ENCODE measurements around the gene ONECUT3. TPM values are rescaled to one million over a fixed set of nuclear protein-coding genes. Genes with fewer than 3 reads are reported as not detected.

ONECUT3 gene
- total RNA-seq, 4 donors from 2014 or later = 0.04 TPM; not detected in 3

GRCh38 chr19:1768918-1769644 lies 15.8 kb downstream of the ONECUT3 start:
- peaks cover 0 to 29% (median 0%) of the 10 kb centered on the region in 3 donors for H3K9me3 ChIP-seq
- no peak overlapping the region for H3K4me3 ChIP-seq
- H3K27me3 ChIP-seq = peaks cover 98% of the 10 kb centered on the region
- TF ChIP-seq POLR2A (IDR thresholded peaks at IDR 0.05) = no peak
- TF ChIP-seq EP300 (IDR thresholded peaks at IDR 0.05) = no peak
- no peak for TF ChIP-seq POLR2AphosphoS5 (IDR thresholded peaks at IDR 0.05)
- TF ChIP-seq, protein P1, sequence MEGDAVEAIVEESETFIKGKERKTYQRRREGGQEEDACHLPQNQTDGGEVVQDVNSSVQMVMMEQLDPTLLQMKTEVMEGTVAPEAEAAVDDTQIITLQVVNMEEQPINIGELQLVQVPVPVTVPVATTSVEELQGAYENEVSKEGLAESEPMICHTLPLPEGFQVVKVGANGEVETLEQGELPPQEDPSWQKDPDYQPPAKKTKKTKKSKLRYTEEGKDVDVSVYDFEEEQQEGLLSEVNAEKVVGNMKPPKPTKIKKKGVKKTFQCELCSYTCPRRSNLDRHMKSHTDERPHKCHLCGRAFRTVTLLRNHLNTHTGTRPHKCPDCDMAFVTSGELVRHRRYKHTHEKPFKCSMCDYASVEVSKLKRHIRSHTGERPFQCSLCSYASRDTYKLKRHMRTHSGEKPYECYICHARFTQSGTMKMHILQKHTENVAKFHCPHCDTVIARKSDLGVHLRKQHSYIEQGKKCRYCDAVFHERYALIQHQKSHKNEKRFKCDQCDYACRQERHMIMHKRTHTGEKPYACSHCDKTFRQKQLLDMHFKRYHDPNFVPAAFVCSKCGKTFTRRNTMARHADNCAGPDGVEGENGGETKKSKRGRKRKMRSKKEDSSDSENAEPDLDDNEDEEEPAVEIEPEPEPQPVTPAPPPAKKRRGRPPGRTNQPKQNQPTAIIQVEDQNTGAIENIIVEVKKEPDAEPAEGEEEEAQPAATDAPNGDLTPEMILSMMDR (IDR thresholded peaks at IDR 0.05) = no peak
- no peaks in the 10 kb centered on the region for H3K36me3 ChIP-seq
- no peak for ATAC-seq
- no peak overlapping the region for H3K27ac ChIP-seq
- H3K4me1 ChIP-seq = peaks cover 0 to 5% (median 0%) of the 10 kb centered on the region in 3 donors
- 75 to 83% methylated on average over 7 of the region's 9 CpGs for WGBS, 2 donors (ENCODE audit: low coverage in 1 of 2)

GRCh38 chr19:1769645-1769985 lies 16.3 kb downstream of the ONECUT3 start:
- Histone ChIP-seq H3K4me3 (no peak overlapping the region), H3K27ac (no peak overlapping the region), H3K4me1 (peaks cover 0 to 5% (median 0%) of the 10 kb centered on the region in 3 donors), H3K9me3 (peaks cover 0 to 31% (median 0%) of the 10 kb centered on the region in 3 donors), H3K27me3 (peaks cover 98% of the 10 kb centered on the region), H3K36me3 (no peaks in the 10 kb centered on the region)
- 0 to 7% methylated on average over 1 to 5 of the region's 12 CpGs for whole genome bisulfite sequencing, 2 donors (ENCODE audit: low coverage in 1 of 2)
- no peak for ATAC-seq
- no peak for TF ChIP-seq POLR2AphosphoS5 (IDR thresholded peaks at IDR 0.05)
- TF ChIP-seq POLR2A (IDR thresholded peaks at IDR 0.05) = no peak
- TF ChIP-seq EP300 (IDR thresholded peaks at IDR 0.05) = no peak
- TF ChIP-seq, protein P1 (IDR thresholded peaks at IDR 0.05) = no peak

GRCh38 chr19:1770866-1771576 lies 17.7 kb downstream of the ONECUT3 start:
- peaks cover 0 to 40% (median 0%) of the 10 kb centered on the region in 3 donors for H3K9me3 ChIP-seq
- no peak overlapping the region for H3K4me3 ChIP-seq
- 78 to 89% methylated on average over 4 of the region's 4 CpGs for WGBS, 2 donors (ENCODE audit: low coverage in 1 of 2)
- TF ChIP-seq POLR2A (IDR thresholded peaks at IDR 0.05) = no peak
- no peak for TF ChIP-seq POLR2AphosphoS5 (IDR thresholded peaks at IDR 0.05)
- TF ChIP-seq EP300 (IDR thresholded peaks at IDR 0.05) = no peak
- TF ChIP-seq, protein P1 (IDR thresholded peaks at IDR 0.05) = no peak
- peaks cover 98% of the 10 kb centered on the region for H3K27me3 ChIP-seq
- ATAC-seq = no peak
- no peaks in the 10 kb centered on the region for H3K36me3 ChIP-seq
- no peak overlapping the region for H3K27ac ChIP-seq
- H3K4me1 ChIP-seq = peaks cover 0 to 13% (median 2%) of the 10 kb centered on the region in 3 donors

DNA sequence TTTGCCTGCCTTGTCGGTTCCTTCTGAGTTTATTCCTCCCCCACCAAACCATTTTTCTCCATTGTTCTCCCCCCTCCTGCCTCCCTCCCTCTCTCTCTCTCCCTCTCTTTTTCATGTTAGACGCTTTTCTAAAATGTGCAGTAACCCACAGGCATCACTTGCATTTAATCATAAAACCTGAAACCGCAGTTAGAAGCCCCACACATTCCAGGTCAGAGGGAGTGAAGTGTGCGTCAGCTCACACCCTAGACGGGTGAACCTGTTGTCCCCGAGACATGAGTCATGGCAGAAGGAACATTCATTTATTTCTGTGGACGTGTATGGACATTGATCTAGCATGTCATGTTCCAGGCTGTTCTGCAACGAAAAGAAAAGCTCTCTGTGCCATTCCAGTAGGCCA lies 19.9 kb downstream of the ONECUT3 start:
- Histone ChIP-seq H3K4me1 (peaks cover 0 to 15% (median 4%) of the 10 kb centered on the region in 3 donors), H3K9me3 (peaks cover 0 to 40% (median 0%) of the 10 kb centered on the region in 3 donors), H3K27ac (no peak overlapping the region), H3K36me3 (no peaks in the 10 kb centered on the region), H3K4me3 (no peak overlapping the region), H3K27me3 (peaks cover 98% of the 10 kb centered on the region)
- no peak for ATAC-seq
- TF ChIP-seq EP300 (IDR thresholded peaks at IDR 0.05) (no peak), POLR2AphosphoS5 (IDR thresholded peaks at IDR 0.05) (no peak), POLR2A (IDR thresholded peaks at IDR 0.05) (no peak)
- TF ChIP-seq, protein P1 (IDR thresholded peaks at IDR 0.05) = no peak
- WGBS, 2 donors (ENCODE audit: low coverage in 1 of 2) = 37 to 53% methylated on average over 5 of the region's 8 CpGs
